Colonic mucosa (tissue), 4 donors: ENCODE results near the gene PRB4. TPM values are rescaled to one million over a fixed set of nuclear protein-coding genes. Genes with fewer than 3 reads are reported as not detected.
"Not testable (repeated sequence)": the region's sequence is repeated elsewhere in the genome, so short reads cannot be mapped to it uniquely, and the experiment has no call there.

Experiments used
- DNase-seq: peaks from one replicate; pipeline ENCODE4 v3.0.0-alpha.2; 2020
- H3K27ac ChIP-seq: fragments of 200-600 bp; one replicate; pipeline ENCODE4 v1.8.0; 2021
- H3K27me3 ChIP-seq: fragments of 200-600 bp; one replicate; pipeline ENCODE4 v1.8.0; 2021
- H3K36me3 ChIP-seq: fragments of 200-600 bp; one replicate; pipeline ENCODE4 v1.8.0; 2021
- H3K4me1 ChIP-seq: fragments of 200-600 bp; one replicate; pipeline ENCODE4 v1.8.0; 2021; ENCODE audit warnings: mild to moderate bottlenecking
- H3K4me3 ChIP-seq: fragments of 200-600 bp; one replicate; pipeline ENCODE4 v1.8.0; 2021
- H3K9ac ChIP-seq, 2 donors: one replicate each; pipeline ENCODE4 v1.7.0; 2013; ENCODE audit warnings: control low read depth in 2 of 2, low read depth in 2 of 2, low read length in 2 of 2
- H3K9me3 ChIP-seq: fragments of 200-600 bp; one replicate; pipeline ENCODE4 v1.8.0; 2021
- intact Hi-C: fragments of 100-400 bp; cut with DNase I; formaldehyde crosslinking; loops from one replicate; pipeline ENCODE4 v1.14.1; 2022
- total RNA-seq, 2 donors: library from RNA; stranded (reverse); fragmentation: NEBNext Ultra II Directional in 1 of 2; extraction: Animal tissue kit (Norgen Biotek cat#: 25700) in 1 of 2; gene quantifications; one replicate each; pipeline ENCODE4 v1.2.1, GENCODE V29; 2021
- TF ChIP-seq, protein P1 (sequence below): fragments of 200-600 bp; IDR thresholded peaks from one replicate; pipeline ENCODE4 v1.8.0; 2022; ENCODE audit warnings: antibody characterized with exemption, mild to moderate bottlenecking
- donor health status: healthy.
- donor health status: DM: no; HTN: no; CAD: no.
- donor health status: DM: no; HTN: no; CAD: no.

The PRB4 gene
- not detected for total RNA-seq

DNA sequence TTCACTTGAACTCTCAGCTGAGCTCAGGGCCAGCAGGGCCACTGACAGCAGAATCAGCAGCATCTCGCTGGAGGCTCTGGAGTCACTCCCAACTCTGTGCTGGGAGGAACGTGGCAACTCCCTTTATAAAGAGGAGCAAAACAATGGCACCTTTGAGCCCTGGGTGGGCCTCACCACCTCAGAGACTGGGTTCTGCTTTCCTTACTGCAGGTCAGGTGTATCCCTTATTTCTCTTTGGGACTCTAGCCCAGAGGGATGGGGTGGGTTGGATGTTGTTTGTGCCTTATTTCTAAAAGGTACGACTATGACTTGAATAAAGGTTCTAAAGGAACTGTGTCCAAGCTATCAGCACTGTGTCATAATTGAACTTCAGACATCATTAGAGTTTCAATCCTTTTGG lies at the start of gene PRB4:
TSS of gene PRB4 (minus strand) at position 101 of the 400 bp plus-strand sequence. CDS start at position 63, 38 bp downstream.
- Histone ChIP-seq H3K27ac (no peak within 1 kb of the TSS), H3K4me3 (no peak within 1 kb of the TSS), H3K27me3 (no peaks in the 10 kb centered on the region), H3K9ac (no peak within 1 kb of the TSS), H3K36me3 (no peaks in the 10 kb centered on the region), H3K4me1 (no peaks in the 10 kb centered on the region), H3K9me3 (no peaks in the 10 kb centered on the region)
- intact Hi-C loops, result no loop called here
- DNase-seq, result no peak
- TF ChIP-seq, protein P1, sequence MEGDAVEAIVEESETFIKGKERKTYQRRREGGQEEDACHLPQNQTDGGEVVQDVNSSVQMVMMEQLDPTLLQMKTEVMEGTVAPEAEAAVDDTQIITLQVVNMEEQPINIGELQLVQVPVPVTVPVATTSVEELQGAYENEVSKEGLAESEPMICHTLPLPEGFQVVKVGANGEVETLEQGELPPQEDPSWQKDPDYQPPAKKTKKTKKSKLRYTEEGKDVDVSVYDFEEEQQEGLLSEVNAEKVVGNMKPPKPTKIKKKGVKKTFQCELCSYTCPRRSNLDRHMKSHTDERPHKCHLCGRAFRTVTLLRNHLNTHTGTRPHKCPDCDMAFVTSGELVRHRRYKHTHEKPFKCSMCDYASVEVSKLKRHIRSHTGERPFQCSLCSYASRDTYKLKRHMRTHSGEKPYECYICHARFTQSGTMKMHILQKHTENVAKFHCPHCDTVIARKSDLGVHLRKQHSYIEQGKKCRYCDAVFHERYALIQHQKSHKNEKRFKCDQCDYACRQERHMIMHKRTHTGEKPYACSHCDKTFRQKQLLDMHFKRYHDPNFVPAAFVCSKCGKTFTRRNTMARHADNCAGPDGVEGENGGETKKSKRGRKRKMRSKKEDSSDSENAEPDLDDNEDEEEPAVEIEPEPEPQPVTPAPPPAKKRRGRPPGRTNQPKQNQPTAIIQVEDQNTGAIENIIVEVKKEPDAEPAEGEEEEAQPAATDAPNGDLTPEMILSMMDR, result no peak

DNA sequence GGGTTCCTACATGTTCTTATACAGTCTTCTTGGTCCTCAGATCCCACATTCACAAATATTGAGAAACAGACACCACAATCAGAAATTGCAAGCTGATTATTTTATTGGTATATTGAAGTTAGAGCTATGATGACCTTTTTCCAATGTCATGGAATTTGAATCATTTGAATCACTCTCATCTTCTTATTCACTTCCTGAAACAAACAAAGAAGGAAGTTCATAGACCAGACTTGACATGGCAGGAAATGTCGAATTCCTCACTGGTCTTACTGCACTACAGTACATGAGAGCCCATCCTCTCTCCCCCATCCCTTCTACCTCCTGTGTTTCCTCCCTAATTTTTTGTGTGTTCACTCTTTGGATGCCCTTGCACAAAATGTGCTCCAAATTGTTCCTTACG lies 41.5 kb upstream of the PRB4 start:
- H3K9me3 ChIP-seq, H3K4me1 ChIP-seq, DNase-seq, H3K4me3 ChIP-seq, H3K36me3 ChIP-seq, H3K27me3 ChIP-seq, H3K27ac ChIP-seq, intact Hi-C loops, H3K9ac ChIP-seq: not testable (repeated sequence)

DNA sequence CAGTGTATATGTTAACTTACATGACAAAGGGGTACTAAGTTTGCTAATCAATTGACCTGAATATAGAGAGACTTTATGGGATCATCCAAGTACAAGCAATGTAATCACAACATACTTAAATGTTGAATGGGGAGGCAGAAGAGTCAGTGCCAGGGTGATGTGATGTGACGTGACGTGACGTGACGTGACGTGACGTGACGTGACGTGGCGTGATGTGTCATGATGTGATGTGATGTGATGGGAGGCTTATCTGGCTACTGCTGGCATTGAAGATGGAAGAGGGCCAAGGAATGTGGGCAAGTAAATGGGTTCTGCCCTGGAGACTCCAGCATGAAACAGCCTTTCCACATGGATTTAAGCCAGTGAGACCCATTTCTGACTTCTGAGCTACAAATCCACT lies 38.2 kb upstream of the PRB4 start:
- H3K9ac ChIP-seq, result no peak overlapping the region
- no peak for DNase-seq
- H3K36me3 ChIP-seq, result no peaks in the 10 kb centered on the region
- H3K4me3 ChIP-seq, result no peak overlapping the region
- intact Hi-C loops, result no loop called here
- H3K4me1 ChIP-seq, result no peaks in the 10 kb centered on the region
- TF ChIP-seq, protein P1, result no peak
- H3K9me3 ChIP-seq, result no peaks in the 10 kb centered on the region
- no peak overlapping the region for H3K27ac ChIP-seq
- H3K27me3 ChIP-seq, result no peaks in the 10 kb centered on the region

DNA sequence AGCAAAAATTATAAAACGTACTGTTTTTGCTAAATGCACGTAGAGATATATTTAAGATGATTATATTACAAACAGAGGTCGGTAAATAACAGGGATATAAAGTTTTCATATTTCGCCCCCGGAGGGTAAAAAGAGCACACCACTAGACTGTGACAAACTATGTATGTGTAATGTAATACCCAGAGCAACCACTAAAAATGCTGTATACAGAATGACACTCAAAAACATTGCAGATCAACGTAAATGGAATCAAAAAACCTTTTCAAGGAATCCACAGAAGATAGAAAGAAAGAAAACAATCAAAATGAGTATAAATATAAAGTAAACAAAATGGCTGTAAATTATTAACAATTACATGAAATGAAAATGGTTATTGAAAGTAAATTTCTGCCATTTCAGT lies 37.6 kb upstream of the PRB4 start:
- H3K27ac ChIP-seq, result no peak overlapping the region
- no peak for DNase-seq
- no peaks in the 10 kb centered on the region for H3K36me3 ChIP-seq
- no peak overlapping the region for H3K9ac ChIP-seq
- no peaks in the 10 kb centered on the region for H3K27me3 ChIP-seq
- TF ChIP-seq, protein P1, result no peak
- intact Hi-C loops, result no loop called here
- no peaks in the 10 kb centered on the region for H3K9me3 ChIP-seq
- H3K4me1 ChIP-seq, result no peaks in the 10 kb centered on the region
- H3K4me3 ChIP-seq, result no peak overlapping the region

DNA sequence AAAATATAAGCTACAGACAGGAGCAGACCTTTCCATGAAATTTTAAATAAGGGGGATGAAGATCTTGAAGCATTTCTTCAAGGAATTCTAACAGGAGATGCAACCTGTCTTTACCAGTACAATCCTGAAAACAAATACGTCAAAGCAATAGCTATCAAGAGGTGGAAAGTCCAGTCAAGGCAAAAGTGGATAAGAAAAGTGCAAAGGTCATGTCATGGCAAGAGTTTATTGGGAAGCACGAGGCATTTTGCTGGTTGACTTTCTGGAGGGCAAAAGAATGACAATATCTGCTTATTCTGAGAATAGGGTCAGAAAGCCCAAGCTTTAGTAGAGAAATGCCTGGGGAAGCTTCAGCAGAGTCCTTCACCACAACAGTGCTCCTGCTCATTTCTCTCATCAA lies 34.3 kb upstream of the PRB4 start:
- H3K4me3 ChIP-seq, result no peak overlapping the region
- no peak overlapping the region for H3K9ac ChIP-seq
- H3K36me3 ChIP-seq, result no peaks in the 10 kb centered on the region
- H3K27ac ChIP-seq, result no peak overlapping the region
- DNase-seq, result no peak
- no peaks in the 10 kb centered on the region for H3K4me1 ChIP-seq
- intact Hi-C loops, result no loop called here
- TF ChIP-seq, protein P1, result no peak
- H3K27me3 ChIP-seq, result no peaks in the 10 kb centered on the region
- no peaks in the 10 kb centered on the region for H3K9me3 ChIP-seq

DNA sequence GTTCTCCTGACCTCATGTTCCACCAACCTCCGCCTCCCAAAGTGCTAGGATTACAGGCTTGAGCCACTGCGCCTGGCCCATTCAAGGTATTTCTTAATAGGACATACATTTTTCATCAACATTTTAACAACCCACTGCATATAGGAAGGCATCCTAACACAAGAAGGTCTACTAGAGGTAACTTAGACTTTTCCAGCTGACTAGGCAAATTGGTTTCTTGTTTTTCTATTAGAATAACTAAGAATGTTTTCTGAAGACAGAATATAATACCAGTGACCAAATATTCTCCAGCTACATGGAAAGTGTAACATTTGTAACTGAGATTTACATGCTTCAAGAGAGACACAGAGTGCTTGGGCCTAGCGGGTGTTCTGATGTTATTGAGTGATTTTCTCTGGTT lies 14.2 kb upstream of the PRB4 start:
- intact Hi-C loops, result no loop called here

More for the DNA sequence above, 14.2 kb upstream of the PRB4 start:
- H3K4me1 ChIP-seq, result no peaks in the 10 kb centered on the region
- no peaks in the 10 kb centered on the region for H3K9me3 ChIP-seq
- no peaks in the 10 kb centered on the region for H3K27me3 ChIP-seq
- no peak overlapping the region for H3K27ac ChIP-seq
- H3K9ac ChIP-seq, result no peak overlapping the region
- TF ChIP-seq, protein P1, result no peak
- no peak overlapping the region for H3K4me3 ChIP-seq
- no peaks in the 10 kb centered on the region for H3K36me3 ChIP-seq
- no peak for DNase-seq
